Measurements from ENCODE around the gene AUTS2. TPM values are rescaled to one million over a fixed set of nuclear protein-coding genes. Genes with fewer than 3 reads are reported as not detected.

AUTS2 gene
- total RNA-seq, 4 donors from 2014 or later = 14.9 to 27.2 (median 17.5) TPM

DNA sequence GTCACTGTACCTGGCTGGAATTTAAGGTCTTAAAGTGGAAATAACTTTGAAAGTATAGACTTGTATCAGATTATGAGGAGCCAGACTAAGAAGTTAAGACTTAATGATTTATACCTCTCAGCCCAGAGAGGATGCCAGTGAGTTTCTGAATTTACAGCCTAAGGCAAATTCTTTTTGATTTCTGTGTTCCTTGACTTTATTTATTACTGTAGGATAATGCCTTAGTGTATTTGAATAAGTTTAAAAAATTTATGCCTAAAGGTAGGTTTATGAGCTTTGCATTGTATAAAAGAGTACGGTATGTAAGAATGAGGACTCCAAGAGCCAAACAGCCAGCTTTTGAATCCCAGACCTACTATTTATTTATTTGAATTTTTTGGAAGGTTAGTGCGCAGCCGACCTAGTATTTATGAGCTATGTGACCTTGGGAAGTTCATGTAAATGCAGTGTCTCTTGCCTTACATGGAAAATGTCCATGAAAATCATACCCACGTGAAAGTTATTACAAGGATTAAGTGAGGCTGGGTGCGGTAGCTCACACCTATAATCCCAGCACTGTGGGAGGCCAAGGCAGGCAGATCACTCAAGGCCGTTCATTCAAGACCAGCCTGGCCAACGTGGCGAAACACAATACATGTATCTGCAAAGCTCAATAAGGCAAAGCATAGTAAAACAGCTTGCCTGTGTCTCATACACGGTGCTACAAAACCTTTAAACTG is 174.6 kb downstream of the AUTS2 start:
- no peaks in the 10 kb centered on the region for H3K9me3 ChIP-seq
- H3K27me3 ChIP-seq = no peaks in the 10 kb centered on the region
- H3K36me3 ChIP-seq = no peaks in the 10 kb centered on the region
- no peak for DNase-seq
- intact Hi-C loops (cut with DNase I) = no loop called here
- WGBS, 2 donors = 89 to 92% methylated on average over 9 of the region's 9 CpGs
- H3K4me3 ChIP-seq (replicated peaks in 1 of 3) = no peak overlapping the region
- TF ChIP-seq POLR2A (IDR thresholded peaks at IDR 0.05) = no peak
- TF ChIP-seq, protein P1, sequence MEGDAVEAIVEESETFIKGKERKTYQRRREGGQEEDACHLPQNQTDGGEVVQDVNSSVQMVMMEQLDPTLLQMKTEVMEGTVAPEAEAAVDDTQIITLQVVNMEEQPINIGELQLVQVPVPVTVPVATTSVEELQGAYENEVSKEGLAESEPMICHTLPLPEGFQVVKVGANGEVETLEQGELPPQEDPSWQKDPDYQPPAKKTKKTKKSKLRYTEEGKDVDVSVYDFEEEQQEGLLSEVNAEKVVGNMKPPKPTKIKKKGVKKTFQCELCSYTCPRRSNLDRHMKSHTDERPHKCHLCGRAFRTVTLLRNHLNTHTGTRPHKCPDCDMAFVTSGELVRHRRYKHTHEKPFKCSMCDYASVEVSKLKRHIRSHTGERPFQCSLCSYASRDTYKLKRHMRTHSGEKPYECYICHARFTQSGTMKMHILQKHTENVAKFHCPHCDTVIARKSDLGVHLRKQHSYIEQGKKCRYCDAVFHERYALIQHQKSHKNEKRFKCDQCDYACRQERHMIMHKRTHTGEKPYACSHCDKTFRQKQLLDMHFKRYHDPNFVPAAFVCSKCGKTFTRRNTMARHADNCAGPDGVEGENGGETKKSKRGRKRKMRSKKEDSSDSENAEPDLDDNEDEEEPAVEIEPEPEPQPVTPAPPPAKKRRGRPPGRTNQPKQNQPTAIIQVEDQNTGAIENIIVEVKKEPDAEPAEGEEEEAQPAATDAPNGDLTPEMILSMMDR (IDR thresholded peaks at IDR 0.05) = no peak
- no peaks in the 10 kb centered on the region for H3K4me1 ChIP-seq
- H3K27ac ChIP-seq = no peak overlapping the region

DNA sequence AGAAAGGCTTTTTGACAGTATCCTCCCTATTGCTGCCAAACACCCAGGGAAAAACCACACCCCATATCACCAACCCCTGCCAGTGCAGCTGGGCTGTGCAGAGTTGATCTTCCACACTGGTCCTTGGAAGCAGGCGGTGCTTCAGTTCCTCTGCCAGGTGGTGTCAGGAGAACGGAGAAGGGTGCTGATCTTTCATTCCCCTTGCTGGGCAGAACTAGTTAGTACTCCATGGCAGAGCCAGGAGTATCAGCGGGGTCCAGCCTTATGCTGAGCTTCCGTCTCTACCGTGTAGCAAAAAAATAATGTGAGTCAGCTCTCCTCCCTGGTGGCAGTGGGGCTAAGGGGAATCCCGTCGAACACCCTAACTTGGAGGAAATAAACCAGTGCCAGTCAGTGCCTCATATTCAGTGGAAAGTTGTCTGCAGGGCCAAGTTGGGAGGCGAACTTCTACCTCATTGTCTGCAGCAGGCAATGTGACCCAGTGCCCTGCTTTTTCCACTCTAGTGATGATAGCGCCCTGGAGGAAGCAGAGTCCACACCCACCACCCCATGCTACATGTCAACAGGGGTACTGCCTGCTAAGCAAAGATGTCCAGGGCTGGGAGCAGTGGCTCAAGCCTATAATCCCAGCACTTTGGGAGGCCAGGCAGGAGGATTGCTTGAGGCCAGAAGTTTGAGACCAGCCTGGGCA is 175.4 kb downstream of the AUTS2 start:
- Histone ChIP-seq H3K36me3 (no peaks in the 10 kb centered on the region), H3K4me3 (replicated peaks in 1 of 3) (no peak overlapping the region), H3K27me3 (no peaks in the 10 kb centered on the region), H3K27ac (no peak overlapping the region), H3K4me1 (no peaks in the 10 kb centered on the region), H3K9me3 (no peaks in the 10 kb centered on the region)
- TF ChIP-seq POLR2A (IDR thresholded peaks at IDR 0.05) = no peak
- TF ChIP-seq, protein P1 (IDR thresholded peaks at IDR 0.05) = no peak
- no peak for DNase-seq
- 76 to 87% methylated on average over 9 of the region's 9 CpGs for WGBS, 2 donors
- intact Hi-C loops (cut with DNase I) = no loop called here

DNA sequence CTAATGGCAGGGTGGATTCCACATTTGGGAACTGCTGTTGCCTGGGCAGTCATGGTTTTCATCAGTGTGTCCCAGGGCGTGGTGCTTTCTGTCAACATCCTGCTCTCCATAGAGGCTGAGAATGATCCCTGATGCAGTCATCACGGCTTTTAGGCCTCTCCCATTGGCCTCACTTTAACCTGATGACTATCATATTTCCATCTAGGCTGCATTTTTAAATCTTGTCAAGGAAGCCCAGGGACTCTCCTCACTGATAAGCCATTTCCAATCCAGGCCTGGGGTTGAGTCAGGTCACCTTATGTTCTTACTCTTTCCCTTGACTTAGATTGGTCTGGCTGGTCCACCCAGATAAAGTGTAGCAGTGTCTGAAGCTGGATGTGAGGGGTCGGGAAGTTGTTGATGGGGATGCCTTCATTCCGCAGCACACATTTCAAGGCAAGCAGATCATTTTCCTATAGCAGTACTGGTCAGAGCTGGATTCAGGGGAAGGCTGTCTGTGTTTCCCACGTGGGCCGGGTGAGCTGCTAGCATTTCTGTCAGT is 177.0 kb downstream of the AUTS2 start:
- H3K36me3 ChIP-seq = no peaks in the 10 kb centered on the region
- DNase-seq = peak in 1 of 2 donors; percentile 5
- 63 to 90% methylated on average over 4 to 6 of the region's 6 CpGs for WGBS, 2 donors
- no peak overlapping the region for H3K4me3 ChIP-seq (replicated peaks in 1 of 3)
- no peaks in the 10 kb centered on the region for H3K9me3 ChIP-seq
- H3K27me3 ChIP-seq = no peaks in the 10 kb centered on the region
- intact Hi-C loops (cut with DNase I) = no loop called here
- TF ChIP-seq, protein P1 (IDR thresholded peaks at IDR 0.05) = no peak
- TF ChIP-seq POLR2A (IDR thresholded peaks at IDR 0.05) = no peak
- no peaks in the 10 kb centered on the region for H3K4me1 ChIP-seq
- H3K27ac ChIP-seq = no peak overlapping the region

DNA sequence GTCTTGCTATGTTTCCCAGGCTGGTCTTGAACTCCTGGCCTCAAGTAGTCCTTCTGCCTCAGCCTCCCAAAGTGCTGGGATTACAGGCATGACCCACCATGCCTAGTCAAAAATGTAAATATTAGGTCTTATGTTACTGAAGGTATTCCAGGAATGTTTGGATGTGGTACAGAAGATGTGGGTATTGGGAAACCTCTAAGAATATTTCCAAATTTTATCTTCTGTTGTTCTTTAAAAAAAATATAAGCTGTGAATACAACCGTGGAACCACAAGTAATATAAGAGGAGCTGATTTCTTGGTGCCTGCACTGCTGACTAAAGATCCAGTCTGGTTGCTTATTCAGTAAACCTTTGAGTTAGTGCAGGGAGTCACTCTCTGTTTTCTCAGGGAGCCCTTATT is 178.3 kb downstream of the AUTS2 start:
- TF ChIP-seq POLR2A (IDR thresholded peaks at IDR 0.05) = no peak
- TF ChIP-seq, protein P1 (IDR thresholded peaks at IDR 0.05) = no peak
- WGBS, 2 donors = 75 to 78% methylated on average over 1 of the region's 1 CpG
- no peaks in the 10 kb centered on the region for H3K36me3 ChIP-seq
- H3K4me3 ChIP-seq (replicated peaks in 1 of 3) = no peak overlapping the region
- H3K27me3 ChIP-seq = no peaks in the 10 kb centered on the region
- H3K4me1 ChIP-seq = peaks cover 11 to 12% of the 10 kb centered on the region in 2 donors
- no peak overlapping the region for H3K27ac ChIP-seq
- intact Hi-C loops (cut with DNase I) = no loop called here
- no peaks in the 10 kb centered on the region for H3K9me3 ChIP-seq
- DNase-seq = no peak

DNA sequence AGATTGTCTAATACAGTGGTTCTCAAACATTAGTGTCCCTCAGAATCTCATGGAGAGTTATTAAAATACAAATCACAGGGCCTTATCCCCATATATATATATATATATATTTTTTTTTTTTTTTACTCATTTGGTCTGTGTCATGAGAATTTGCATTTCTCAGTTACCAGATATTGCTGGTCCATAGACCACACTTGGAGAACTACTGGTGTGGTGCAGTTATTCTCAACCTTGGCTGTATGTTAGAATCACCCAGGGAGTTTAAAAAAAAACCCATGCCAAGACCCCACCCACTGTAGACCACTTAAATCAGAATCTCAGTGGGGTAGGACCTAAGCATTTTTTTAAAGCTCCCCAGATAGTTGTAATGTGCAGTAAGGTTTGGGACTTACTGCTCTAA is 179.9 kb downstream of the AUTS2 start:
- peaks cover 21 to 25% of the 10 kb centered on the region in 2 donors for H3K4me1 ChIP-seq
- H3K27me3 ChIP-seq = no peaks in the 10 kb centered on the region
- intact Hi-C loops (cut with DNase I) = no loop called here

More for the DNA sequence above, 179.9 kb downstream of the AUTS2 start:
- TF ChIP-seq, protein P1 (IDR thresholded peaks at IDR 0.05) = no peak
- no peak for TF ChIP-seq POLR2A (IDR thresholded peaks at IDR 0.05)
- no peak overlapping the region for H3K4me3 ChIP-seq (replicated peaks in 1 of 3)
- no peaks in the 10 kb centered on the region for H3K36me3 ChIP-seq
- no peak overlapping the region for H3K27ac ChIP-seq
- no peaks in the 10 kb centered on the region for H3K9me3 ChIP-seq
- DNase-seq = no peak

All from thyroid gland (tissue), 4 donors.